IMR-90 (cell line): ENCODE results near the gene SLC35F3. TPM values are rescaled to one million over a fixed set of nuclear protein-coding genes. Genes with fewer than 3 reads are reported as not detected.

ENCODE experiments used
- ATAC-seq: fragments of 200-7000 bp; cut with Tn5 transposase; 2 replicates; pipeline ENCODE4 v1.9.1; 2020; ENCODE audit warnings: low read depth, mild to moderate bottlenecking, moderate library complexity
- BruUV-seq: library from RNA; stranded (reverse); fragments of 400-500 nt; replicated peaks from 2 replicates; lab custom pipeline; 2021; lab: Mats Ljungman, UMichigan
- CTCF ChIA-PET: fragments of 300-600 bp; formaldehyde crosslinking; extraction: SDS; loops from one replicate; lab custom pipeline; 2021; ENCODE audit warnings: antibody characterized with exemption; lab: Yijun Ruan, JAX
- POLR2A ChIA-PET: fragments of 300-600 bp; sonication (Branson Sonifier 250); formaldehyde crosslinking; loops from one replicate; lab custom pipeline; 2022; ENCODE audit warnings: antibody characterized with exemption; ENCODE audit not compliant: unreplicated experiment; lab: Charles Lee
- DNase-seq: peaks from one replicate; pipeline ENCODE4 v3.0.0; 2013
- H2AFZ ChIP-seq: replicated peaks from 2 replicates; pipeline ENCODE3; 2013; ENCODE audit warnings: low read length, mild to moderate bottlenecking; ENCODE audit not compliant: poor library complexity
- H2AK5ac ChIP-seq: 2 replicates; pipeline ENCODE4 v1.6.1; 2013; ENCODE audit warnings: low read depth, low read length, inconsistent platforms
- H2AK9ac ChIP-seq: replicated peaks from 2 replicates; pipeline ENCODE3; 2013; ENCODE audit warnings: mild to moderate bottlenecking, low read depth, low read length, moderate library complexity; ENCODE audit not compliant: poor library complexity
- H2BK120ac ChIP-seq: 2 replicates; pipeline ENCODE4 v1.6.1; 2013; ENCODE audit warnings: low read depth, low read length, inconsistent platforms
- H2BK15ac ChIP-seq: 3 replicates; pipeline ENCODE4 v1.6.1; 2013; ENCODE audit warnings: low read depth, low read length, inconsistent platforms
- H2BK20ac ChIP-seq: 2 replicates; pipeline ENCODE4 v1.6.1; 2013; ENCODE audit warnings: low read depth, mild to moderate bottlenecking, inconsistent platforms, low read length, moderate library complexity
- H2BK5ac ChIP-seq: 2 replicates; pipeline ENCODE4 v1.6.1; 2013; ENCODE audit warnings: mild to moderate bottlenecking, low read depth, low read length, inconsistent platforms; ENCODE audit not compliant: poor library complexity, severe bottlenecking
- H3K14ac ChIP-seq: replicated peaks from 2 replicates; pipeline ENCODE4 v1.6.1; 2013; ENCODE audit warnings: low read depth, low read length, inconsistent platforms
- H3K18ac ChIP-seq: 2 replicates; pipeline ENCODE4 v1.6.1; 2013; ENCODE audit warnings: low read depth, low read length, control low read depth
- H3K23ac ChIP-seq: 2 replicates; pipeline ENCODE4 v1.6.1; 2013; ENCODE audit warnings: low read depth, low read length, inconsistent platforms
- H3K27ac ChIP-seq: 2 replicates; pipeline ENCODE4 v1.5.1; 2013; ENCODE audit warnings: mild to moderate bottlenecking, control low read depth, low read length; ENCODE audit not compliant: insufficient read depth
- H3K27me3 ChIP-seq: 2 replicates; pipeline ENCODE4 v1.6.1; 2013; ENCODE audit warnings: low read length; ENCODE audit not compliant: control insufficient read depth, insufficient read depth
- H3K36me3 ChIP-seq: 2 replicates; pipeline ENCODE4 v1.6.1; 2013; ENCODE audit warnings: low read length, mixed read lengths; ENCODE audit not compliant: control insufficient read depth, insufficient read depth
- H3K4ac ChIP-seq: 2 replicates; pipeline ENCODE4 v1.6.1; 2013; ENCODE audit warnings: low read depth, low read length, inconsistent platforms
- H3K4me1 ChIP-seq: 2 replicates; pipeline ENCODE4 v1.6.1; 2013; ENCODE audit warnings: low read length, mixed read lengths; ENCODE audit not compliant: control insufficient read depth, insufficient read depth
- H3K4me2 ChIP-seq: 2 replicates; pipeline ENCODE4 v1.6.1; 2013; ENCODE audit warnings: low read depth, mild to moderate bottlenecking, control low read depth, low read length, moderate library complexity
- H3K4me3 ChIP-seq: 2 replicates; pipeline ENCODE4 v1.5.1; 2013; ENCODE audit warnings: low read depth, mild to moderate bottlenecking, control low read depth, low read length, moderate library complexity; ENCODE audit not compliant: insufficient read depth
- H3K56ac ChIP-seq: 2 replicates; pipeline ENCODE4 v1.6.1; 2013; ENCODE audit warnings: low read length, inconsistent platforms; ENCODE audit not compliant: insufficient read depth; ENCODE audit errors: extremely low read depth
- H3K79me1 ChIP-seq, 2 experiments: 2 replicates each; pipeline ENCODE4 v1.6.1; 2013; ENCODE audit warnings: low read length in 2 of 2, inconsistent platforms in 1 of 2, low read depth in 1 of 2
- H3K9ac ChIP-seq: 2 replicates; pipeline ENCODE4 v1.6.1; 2013; ENCODE audit warnings: low read depth, low read length, control low read depth
- H3K9me1 ChIP-seq: 2 replicates; pipeline ENCODE4 v1.6.1; 2013; ENCODE audit warnings: low read length, inconsistent platforms; ENCODE audit not compliant: insufficient read depth
- H3K9me3 ChIP-seq: 2 replicates; pipeline ENCODE4 v1.6.1; 2013; ENCODE audit warnings: low read length; ENCODE audit not compliant: control insufficient read depth, insufficient read depth
- H4K20me1 ChIP-seq: 2 replicates; pipeline ENCODE4 v1.6.1; 2013; ENCODE audit warnings: low read length, inconsistent platforms; ENCODE audit not compliant: insufficient read depth
- H4K5ac ChIP-seq: 2 replicates; pipeline ENCODE4 v1.6.1; 2013; ENCODE audit warnings: mild to moderate bottlenecking, low read depth, low read length, control low read depth
- H4K8ac ChIP-seq, 2 experiments: 2 replicates each; pipeline ENCODE4 v1.6.1; 2013; ENCODE audit warnings: low read depth in 2 of 2, low read length in 2 of 2, control low read depth in 1 of 2, inconsistent platforms in 1 of 2
- H4K91ac ChIP-seq: 2 replicates; pipeline ENCODE4 v1.6.1; 2013; ENCODE audit warnings: low read depth, low read length, inconsistent platforms; ENCODE audit not compliant: insufficient read depth
- BHLHE40 ChIP-seq: fragments of 150-350 bp; IDR thresholded peaks from 2 replicates; pipeline ENCODE4 v1.6.1; 2016; ENCODE audit warnings: mild to moderate bottlenecking, low read depth, low read length
- CEBPB ChIP-seq: IDR thresholded peaks from 2 replicates; pipeline ENCODE4 v1.6.1; 2012; ENCODE audit warnings: low read depth, low read length, improper control_type of control experiment
- CHD1 ChIP-seq: IDR thresholded peaks from 2 replicates; pipeline ENCODE4 v1.6.1; 2012; ENCODE audit warnings: low read depth, low read length, improper control_type of control experiment
- FOS ChIP-seq: fragments of 150-350 bp; IDR thresholded peaks from 2 replicates; pipeline ENCODE4 v1.6.1; 2016; ENCODE audit warnings: low read depth, low read length
- MAFK ChIP-seq: IDR thresholded peaks from 2 replicates; pipeline ENCODE4 v1.6.1; 2012; ENCODE audit warnings: low read depth, low read length, improper control_type of control experiment
- MAZ ChIP-seq: IDR thresholded peaks from 2 replicates; pipeline ENCODE4 v1.6.1; 2012; ENCODE audit warnings: low read depth, mild to moderate bottlenecking, low read length, improper control_type of control experiment, moderate library complexity, borderline replicate concordance
- MXI1 ChIP-seq: IDR thresholded peaks from 2 replicates; pipeline ENCODE4 v1.6.1; 2012; ENCODE audit warnings: low read depth, mild to moderate bottlenecking, low read length, moderate library complexity, borderline replicate concordance
- NFE2L2 ChIP-seq: fragments of 150-350 bp; IDR thresholded peaks from 2 replicates; pipeline ENCODE4 v1.6.1; 2016; ENCODE audit warnings: low read depth, mild to moderate bottlenecking, low read length
- POLR2A ChIP-seq: IDR thresholded peaks from 2 replicates; pipeline ENCODE4 v1.6.1; 2012; ENCODE audit warnings: mild to moderate bottlenecking, low read depth, low read length
- RAD21 ChIP-seq: IDR thresholded peaks from 2 replicates; pipeline ENCODE4 v1.6.1; 2012; ENCODE audit warnings: low read length, improper control_type of control experiment
- RCOR1 ChIP-seq: IDR thresholded peaks from 2 replicates; pipeline ENCODE4 v1.6.1; 2012; ENCODE audit warnings: mild to moderate bottlenecking, low read length, improper control_type of control experiment; ENCODE audit not compliant: insufficient replicate concordance
- RFX5 ChIP-seq: IDR thresholded peaks from 2 replicates; pipeline ENCODE4 v1.8.0; 2012; ENCODE audit warnings: low read depth, mild to moderate bottlenecking, low read length, moderate library complexity
- SMC3 ChIP-seq: fragments of 150-350 bp; IDR thresholded peaks from 2 replicates; pipeline ENCODE4 v1.6.1; 2016; ENCODE audit warnings: low read depth, mild to moderate bottlenecking, antibody characterized with exemption, low read length, moderate library complexity
- WGBS, 2 experiments: methylation state at CpG; one replicate each; pipeline versions ENCODE4 v1.1.5 to v1.1.7; 2013; ENCODE audit warnings: missing lambda C conversion rate in 2 of 2; ENCODE audit not compliant: insufficient read length in 1 of 2; ENCODE audit errors: extremely low coverage in 2 of 2; 5-methylcytosine and 5-hydroxymethylcytosine counted together
- dilution Hi-C: fragments of 300-500 bp; cut with HindIII; formaldehyde crosslinking; loops from one replicate; pipeline ENCODE4 v1.14.3; 2018; ENCODE audit warnings: low sequenced_read_pairs; ENCODE audit not compliant: unreplicated experiment
- in situ Hi-C: fragments of 300-500 bp; cut with MboI; formaldehyde crosslinking; loops from 3 replicates; pipeline ENCODE4 v1.14.3; 2019; ENCODE audit warnings: low sequenced_read_pairs, inconsistent platforms, mixed read lengths
- intact Hi-C: fragments of 100-400 bp; cut with micrococcal nuclease; formaldehyde crosslinking; loops from 2 replicates; pipeline ENCODE4 v1.10.0; 2022
- polyA plus RNA-seq, 3 experiments: library from polyadenylated mRNA; depleted of rRNA; stranded (reverse); fragments of >200 nt; gene quantifications; 2 replicates each; pipeline ENCODE4 v1.2.3, GENCODE V29; 2012; ENCODE audit warnings: low replicate concordance in 1 of 3
- total RNA-seq: library from RNA; depleted of rRNA; stranded (reverse); fragments of >200 nt; gene quantifications from 2 replicates; pipeline ENCODE4 v1.2.3, GENCODE V29; 2012
- TF ChIP-seq, protein P1 (sequence below): conservative IDR thresholded peaks from 2 replicates; pipeline ENCODE4 v1.5.1; 2012; ENCODE audit warnings: mild to moderate bottlenecking, low read depth, low read length, improper control_type of control experiment
- TF ChIP-seq, protein P2 (sequence below): fragments of 150-350 bp; IDR thresholded peaks from 2 replicates; pipeline ENCODE4 v1.6.1; 2016; ENCODE audit warnings: low read depth, mild to moderate bottlenecking, low read length, moderate library complexity, borderline replicate concordance
- TF ChIP-seq, protein P3 (sequence below): fragments of 150-350 bp; IDR thresholded peaks from 2 replicates; pipeline ENCODE4 v1.6.1; 2017; ENCODE audit warnings: mild to moderate bottlenecking, antibody characterized with exemption, low read length, low read depth

Gene SLC35F3
- total and polyA plus RNA-seq, 2 of the 4 experiments (the other 2 are of a cell fraction) = under 0.01 to 0.17 TPM

DNA sequence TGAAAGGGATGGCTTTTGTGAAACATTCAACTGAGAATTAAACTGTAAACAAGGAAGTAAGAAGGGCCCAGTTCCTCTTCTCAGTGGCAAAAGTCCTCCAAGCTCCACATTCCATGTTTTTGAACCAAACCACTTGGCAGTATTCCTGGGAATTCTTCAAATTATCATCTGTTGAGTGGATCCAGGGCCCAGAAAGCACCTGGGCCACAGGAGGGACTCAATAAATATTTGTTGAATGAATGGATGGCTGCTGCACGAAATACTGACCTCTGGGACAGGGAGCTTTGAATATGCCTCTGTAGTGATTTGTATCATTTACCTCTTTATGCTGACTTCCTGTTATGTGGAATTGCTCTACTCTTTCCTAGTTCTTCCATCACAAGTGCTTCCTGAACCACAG is 4.7 kb downstream of the SLC35F3 start:
- H3K4me3 ChIP-seq = no peak overlapping the region
- no peaks in the 10 kb centered on the region for H3K4me1 ChIP-seq
- H4K91ac ChIP-seq = no peak overlapping the region
- intact Hi-C loops (no loop called here), in situ Hi-C loops (no loop called here), dilution Hi-C loops (no loop called here)
- H3K27me3 ChIP-seq = peaks cover 2% of the 10 kb centered on the region; the same call in 1 of the 2 replicates
- TF ChIP-seq CHD1 = no peak
- TF ChIP-seq MAFK = no peak
- no peak for TF ChIP-seq POLR2A
- TF ChIP-seq FOS = no peak
- no peak for TF ChIP-seq CEBPB
- TF ChIP-seq NFE2L2 = no peak
- TF ChIP-seq RCOR1 = no peak
- TF ChIP-seq RFX5 = no peak
- TF ChIP-seq, protein P1, sequence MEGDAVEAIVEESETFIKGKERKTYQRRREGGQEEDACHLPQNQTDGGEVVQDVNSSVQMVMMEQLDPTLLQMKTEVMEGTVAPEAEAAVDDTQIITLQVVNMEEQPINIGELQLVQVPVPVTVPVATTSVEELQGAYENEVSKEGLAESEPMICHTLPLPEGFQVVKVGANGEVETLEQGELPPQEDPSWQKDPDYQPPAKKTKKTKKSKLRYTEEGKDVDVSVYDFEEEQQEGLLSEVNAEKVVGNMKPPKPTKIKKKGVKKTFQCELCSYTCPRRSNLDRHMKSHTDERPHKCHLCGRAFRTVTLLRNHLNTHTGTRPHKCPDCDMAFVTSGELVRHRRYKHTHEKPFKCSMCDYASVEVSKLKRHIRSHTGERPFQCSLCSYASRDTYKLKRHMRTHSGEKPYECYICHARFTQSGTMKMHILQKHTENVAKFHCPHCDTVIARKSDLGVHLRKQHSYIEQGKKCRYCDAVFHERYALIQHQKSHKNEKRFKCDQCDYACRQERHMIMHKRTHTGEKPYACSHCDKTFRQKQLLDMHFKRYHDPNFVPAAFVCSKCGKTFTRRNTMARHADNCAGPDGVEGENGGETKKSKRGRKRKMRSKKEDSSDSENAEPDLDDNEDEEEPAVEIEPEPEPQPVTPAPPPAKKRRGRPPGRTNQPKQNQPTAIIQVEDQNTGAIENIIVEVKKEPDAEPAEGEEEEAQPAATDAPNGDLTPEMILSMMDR = no peak
- TF ChIP-seq SMC3 = no peak
- no peak for TF ChIP-seq MAZ
- TF ChIP-seq, protein P2, sequence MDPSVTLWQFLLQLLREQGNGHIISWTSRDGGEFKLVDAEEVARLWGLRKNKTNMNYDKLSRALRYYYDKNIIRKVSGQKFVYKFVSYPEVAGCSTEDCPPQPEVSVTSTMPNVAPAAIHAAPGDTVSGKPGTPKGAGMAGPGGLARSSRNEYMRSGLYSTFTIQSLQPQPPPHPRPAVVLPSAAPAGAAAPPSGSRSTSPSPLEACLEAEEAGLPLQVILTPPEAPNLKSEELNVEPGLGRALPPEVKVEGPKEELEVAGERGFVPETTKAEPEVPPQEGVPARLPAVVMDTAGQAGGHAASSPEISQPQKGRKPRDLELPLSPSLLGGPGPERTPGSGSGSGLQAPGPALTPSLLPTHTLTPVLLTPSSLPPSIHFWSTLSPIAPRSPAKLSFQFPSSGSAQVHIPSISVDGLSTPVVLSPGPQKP = no peak
- no peak for TF ChIP-seq RAD21
- TF ChIP-seq MXI1 = no peak
- TF ChIP-seq BHLHE40 = no peak
- TF ChIP-seq, protein P3, sequence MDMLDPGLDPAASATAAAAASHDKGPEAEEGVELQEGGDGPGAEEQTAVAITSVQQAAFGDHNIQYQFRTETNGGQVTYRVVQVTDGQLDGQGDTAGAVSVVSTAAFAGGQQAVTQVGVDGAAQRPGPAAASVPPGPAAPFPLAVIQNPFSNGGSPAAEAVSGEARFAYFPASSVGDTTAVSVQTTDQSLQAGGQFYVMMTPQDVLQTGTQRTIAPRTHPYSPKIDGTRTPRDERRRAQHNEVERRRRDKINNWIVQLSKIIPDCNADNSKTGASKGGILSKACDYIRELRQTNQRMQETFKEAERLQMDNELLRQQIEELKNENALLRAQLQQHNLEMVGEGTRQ = no peak
- H2AK9ac ChIP-seq = no peak overlapping the region
- H3K9me1 ChIP-seq = no peaks in the 10 kb centered on the region
- H3K23ac ChIP-seq = no peak overlapping the region
- no peak overlapping the region for H3K18ac ChIP-seq
- WGBS, 2 experiments = no CpG with 5 or more reads among the region's 1 CpG
- no peak overlapping the region for H3K14ac ChIP-seq
- H2BK15ac ChIP-seq = no peak overlapping the region
- no peak overlapping the region for H3K56ac ChIP-seq
- H3K4me2 ChIP-seq = no peak overlapping the region
- H2BK20ac ChIP-seq = no peak overlapping the region
- DNase-seq (no peak), ATAC-seq (no peak)
- H3K36me3 ChIP-seq = no peaks in the 10 kb centered on the region
- no peaks in the 10 kb centered on the region for H4K20me1 ChIP-seq
- no peak overlapping the region for H4K5ac ChIP-seq
- no peak overlapping the region for H2BK5ac ChIP-seq
- H4K8ac ChIP-seq = no peak overlapping the region
- BruUV-seq = no TSS peak
- no peak overlapping the region for H3K4ac ChIP-seq
- POLR2A ChIA-PET = no interaction called here
- no peaks in the 10 kb centered on the region for H3K79me1 ChIP-seq
- no peak overlapping the region for H2AFZ ChIP-seq
- no peak overlapping the region for H2BK120ac ChIP-seq
- H3K9ac ChIP-seq = no peak overlapping the region
- H3K9me3 ChIP-seq = peaks cover 18% of the 10 kb centered on the region
- no peak overlapping the region for H3K27ac ChIP-seq
- CTCF ChIA-PET = no interaction called here
- H2AK5ac ChIP-seq = no peak overlapping the region
